Caco-2 (cell line): Measurements from ENCODE around the gene NCKAP5. TPM values are rescaled to one million over a fixed set of nuclear protein-coding genes. Genes with fewer than 3 reads are reported as not detected.

ENCODE experiments used
- BruUV-seq: library from RNA; stranded (reverse); fragments of 400-500 nt; replicated peaks from 2 replicates; lab custom pipeline; 2021; lab: Mats Ljungman, UMichigan
- CTCF ChIA-PET: fragments of 300-600 bp; sonication (Branson Sonifier 250); formaldehyde crosslinking; loops from one replicate; lab custom pipeline; 2022; ENCODE audit warnings: antibody characterized with exemption; lab: Charles Lee
- POLR2A ChIA-PET: fragments of 300-600 bp; sonication (Branson Sonifier 250); formaldehyde crosslinking; loops from one replicate; lab custom pipeline; 2022; ENCODE audit warnings: antibody characterized with exemption; lab: Charles Lee
- DNase-seq, 2 experiments: peaks; one replicate each; pipeline versions ENCODE4 v3.0.0 to v3.0.0-alpha.2; 2020 to 2022
- H3K27me3 ChIP-seq: replicated peaks from 2 replicates; pipeline ENCODE4 v1.6.0; 2011; ENCODE audit warnings: low read length; ENCODE audit not compliant: control insufficient read depth, insufficient read depth
- H3K36me3 ChIP-seq: 2 replicates; pipeline ENCODE4 v1.5.1; 2011; ENCODE audit warnings: low read length; ENCODE audit not compliant: control insufficient read depth, insufficient read depth
- H3K4me1 ChIP-seq: fragments of 250-450 bp; sonication (Bioruptor Pico); 2 replicates; pipeline ENCODE4 v1.5.1; 2020; ENCODE audit warnings: mild to moderate bottlenecking
- H3K4me3 ChIP-seq: 2 replicates; pipeline ENCODE4 v1.5.1; 2011; ENCODE audit warnings: low read depth, mild to moderate bottlenecking, control low read depth, low read length
- H3K9me3 ChIP-seq: fragments of 250-450 bp; sonication (Bioruptor Pico); 2 replicates; pipeline ENCODE4 v1.5.1; 2020; ENCODE audit warnings: mild to moderate bottlenecking, moderate library complexity
- H3K27ac Mint-ChIP-seq: one replicate; pipeline ENCODE4 v1.8.0; 2022; ENCODE audit warnings: mixed read lengths; ENCODE audit not compliant: unreplicated experiment
- H3K27me3 Mint-ChIP-seq: one replicate; pipeline ENCODE4 v1.8.0; 2022; ENCODE audit warnings: mixed read lengths; ENCODE audit not compliant: insufficient read depth, unreplicated experiment
- H3K36me3 Mint-ChIP-seq: one replicate; pipeline ENCODE4 v1.8.0; 2022; ENCODE audit warnings: mild to moderate bottlenecking, mixed read lengths; ENCODE audit not compliant: insufficient read depth, unreplicated experiment
- H3K4me1 Mint-ChIP-seq: one replicate; pipeline ENCODE4 v1.8.0; 2022; ENCODE audit warnings: low read depth, mixed read lengths; ENCODE audit not compliant: unreplicated experiment
- H3K4me3 Mint-ChIP-seq: one replicate; pipeline ENCODE4 v1.8.0; 2022; ENCODE audit warnings: mild to moderate bottlenecking, moderate library complexity, mixed read lengths; ENCODE audit not compliant: unreplicated experiment
- H3K9me3 Mint-ChIP-seq: one replicate; pipeline ENCODE4 v1.8.0; 2022; ENCODE audit warnings: mixed read lengths; ENCODE audit not compliant: unreplicated experiment
- intact Hi-C: fragments of 100-400 bp; cut with micrococcal nuclease; formaldehyde crosslinking; loops from one replicate; pipeline ENCODE4 v1.10.0; 2022; ENCODE audit not compliant: unreplicated experiment
- total RNA-seq: library from RNA; stranded (reverse); gene quantifications from 2 replicates; pipeline ENCODE4 v1.2.3, GENCODE V29; 2022
- TF ChIP-seq, protein P1 (sequence below), 2 experiments: fragments of 200-600 bp in 1 of 2; IDR thresholded peaks; 1 replicate in 1 of 2; 2 replicates in 1 of 2; pipeline versions ENCODE4 v1.5.1 to v1.8.0; 2011 to 2022; ENCODE audit warnings: antibody characterized with exemption in 1 of 2, control low read depth in 1 of 2, inconsistent platforms in 1 of 2, low read depth in 1 of 2, low read length in 1 of 2, mild to moderate bottlenecking in 1 of 2, moderate library complexity in 1 of 2; ENCODE audit not compliant: insufficient read depth in 1 of 2, severe bottlenecking in 1 of 2, unreplicated experiment in 1 of 2

NCKAP5 gene
- total RNA-seq, 1 experiment from 2014 or later: 3.8 TPM

DNA sequence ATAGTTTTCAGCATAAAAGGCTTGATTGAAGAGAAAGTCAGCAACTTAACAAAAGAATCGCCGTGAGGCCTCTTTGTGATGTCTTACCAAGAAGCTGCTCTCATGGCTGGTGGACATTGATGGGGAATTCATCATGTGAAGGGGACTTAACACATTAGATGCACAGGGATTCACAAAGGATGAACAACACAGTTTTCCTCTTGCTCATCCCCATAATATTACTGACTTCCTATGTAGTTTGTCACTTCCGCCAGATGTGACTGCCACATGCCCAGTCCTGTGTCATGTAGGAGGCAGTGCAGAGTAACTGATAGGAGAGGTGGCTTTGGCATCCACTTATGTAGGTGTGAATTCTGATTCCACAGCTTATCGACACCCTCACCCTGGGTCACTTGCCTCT lies 665.6 kb downstream of the NCKAP5 start:
- H3K27me3 Mint-ChIP-seq: peaks cover 11% of the 10 kb centered on the region
- CTCF ChIA-PET: no interaction called here
- no peaks in the 10 kb centered on the region for H3K4me1 ChIP-seq
- POLR2A ChIA-PET: no interaction called here
- H3K4me3 Mint-ChIP-seq: no peak overlapping the region
- TF ChIP-seq, protein P1, sequence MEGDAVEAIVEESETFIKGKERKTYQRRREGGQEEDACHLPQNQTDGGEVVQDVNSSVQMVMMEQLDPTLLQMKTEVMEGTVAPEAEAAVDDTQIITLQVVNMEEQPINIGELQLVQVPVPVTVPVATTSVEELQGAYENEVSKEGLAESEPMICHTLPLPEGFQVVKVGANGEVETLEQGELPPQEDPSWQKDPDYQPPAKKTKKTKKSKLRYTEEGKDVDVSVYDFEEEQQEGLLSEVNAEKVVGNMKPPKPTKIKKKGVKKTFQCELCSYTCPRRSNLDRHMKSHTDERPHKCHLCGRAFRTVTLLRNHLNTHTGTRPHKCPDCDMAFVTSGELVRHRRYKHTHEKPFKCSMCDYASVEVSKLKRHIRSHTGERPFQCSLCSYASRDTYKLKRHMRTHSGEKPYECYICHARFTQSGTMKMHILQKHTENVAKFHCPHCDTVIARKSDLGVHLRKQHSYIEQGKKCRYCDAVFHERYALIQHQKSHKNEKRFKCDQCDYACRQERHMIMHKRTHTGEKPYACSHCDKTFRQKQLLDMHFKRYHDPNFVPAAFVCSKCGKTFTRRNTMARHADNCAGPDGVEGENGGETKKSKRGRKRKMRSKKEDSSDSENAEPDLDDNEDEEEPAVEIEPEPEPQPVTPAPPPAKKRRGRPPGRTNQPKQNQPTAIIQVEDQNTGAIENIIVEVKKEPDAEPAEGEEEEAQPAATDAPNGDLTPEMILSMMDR (IDR thresholded peaks at IDR 0.05; ENCODE audit: insufficient read depth in 1 of 2, low read depth in 1 of 2, low read length in 1 of 2, severe bottlenecking in 1 of 2, unreplicated experiment in 1 of 2): no peak
- DNase-seq: no peak
- no peaks in the 10 kb centered on the region for H3K36me3 ChIP-seq
- H3K9me3 ChIP-seq: no peaks in the 10 kb centered on the region
- intact Hi-C loops: no loop called here
- H3K4me1 Mint-ChIP-seq: no peaks in the 10 kb centered on the region
- H3K4me3 ChIP-seq: no peak overlapping the region
- H3K9me3 Mint-ChIP-seq: no peaks in the 10 kb centered on the region
- no peak overlapping the region for H3K27ac Mint-ChIP-seq
- no peaks in the 10 kb centered on the region for H3K36me3 Mint-ChIP-seq
- BruUV-seq: no TSS peak
- no peaks in the 10 kb centered on the region for H3K27me3 ChIP-seq

DNA sequence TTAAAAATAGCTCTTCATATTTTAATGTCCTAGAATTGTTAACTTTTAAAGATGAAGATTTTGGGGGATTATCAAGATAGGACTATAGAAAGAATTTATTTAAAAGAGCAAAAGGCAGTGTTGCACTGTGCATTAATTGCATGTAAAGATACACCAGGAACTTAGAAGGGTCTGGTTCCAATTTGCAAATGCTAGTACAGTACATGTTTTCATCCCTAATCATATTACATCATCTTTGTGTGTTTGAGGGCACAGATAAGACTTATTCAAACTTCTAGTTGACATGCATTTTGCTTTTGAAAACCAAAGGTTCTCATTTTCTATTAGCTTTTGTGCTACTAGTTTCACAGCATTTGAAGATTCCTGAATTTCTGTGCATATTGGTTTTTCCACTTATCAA lies 666.6 kb downstream of the NCKAP5 start:
- Histone ChIP-seq H3K4me3 (no peak overlapping the region), H3K9me3 (no peaks in the 10 kb centered on the region), H3K27me3 (no peaks in the 10 kb centered on the region), H3K36me3 (no peaks in the 10 kb centered on the region), H3K4me1 (no peaks in the 10 kb centered on the region)
- Mint-ChIP-seq H3K27ac (no peak overlapping the region), H3K36me3 (no peaks in the 10 kb centered on the region), H3K9me3 (no peaks in the 10 kb centered on the region), H3K27me3 (peaks cover 11% of the 10 kb centered on the region), H3K4me1 (no peaks in the 10 kb centered on the region), H3K4me3 (no peak overlapping the region)
- ChIA-PET POLR2A (no interaction called here), CTCF (no interaction called here)
- BruUV-seq: no TSS peak
- DNase-seq: no peak
- TF ChIP-seq, protein P1 (IDR thresholded peaks at IDR 0.05; ENCODE audit: insufficient read depth in 1 of 2, low read depth in 1 of 2, low read length in 1 of 2, severe bottlenecking in 1 of 2, unreplicated experiment in 1 of 2): no peak
- intact Hi-C loops: no loop called here

DNA sequence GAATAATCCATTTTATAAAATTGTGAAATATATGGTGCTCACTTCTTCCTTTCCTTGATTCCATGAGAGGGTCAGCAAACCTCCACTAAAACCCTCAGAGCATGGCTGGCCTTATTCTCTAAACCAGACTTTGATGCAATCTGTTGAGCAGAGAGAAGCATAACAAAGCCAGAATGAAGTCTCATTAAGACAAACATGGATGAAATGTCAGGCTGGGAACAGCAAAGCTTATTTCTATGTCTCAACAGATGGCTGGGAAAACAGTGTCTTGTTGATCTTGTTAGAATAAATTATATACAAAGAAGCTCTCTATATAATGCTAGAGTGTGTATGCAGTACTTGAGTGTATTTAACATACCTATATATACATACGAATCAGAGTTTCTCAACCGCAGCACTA lies 671.2 kb downstream of the NCKAP5 start:
- Histone ChIP-seq H3K4me3 (no peak overlapping the region), H3K4me1 (no peaks in the 10 kb centered on the region), H3K36me3 (no peaks in the 10 kb centered on the region), H3K9me3 (no peaks in the 10 kb centered on the region), H3K27me3 (no peaks in the 10 kb centered on the region; the same call in 1 of the 2 replicates)
- H3K9me3 Mint-ChIP-seq: no peaks in the 10 kb centered on the region
- H3K27me3 Mint-ChIP-seq: peaks cover 5% of the 10 kb centered on the region
- no peak overlapping the region for H3K4me3 Mint-ChIP-seq
- TF ChIP-seq, protein P1 (IDR thresholded peaks at IDR 0.05; ENCODE audit: insufficient read depth in 1 of 2, low read depth in 1 of 2, low read length in 1 of 2, severe bottlenecking in 1 of 2, unreplicated experiment in 1 of 2): no peak
- no peaks in the 10 kb centered on the region for H3K4me1 Mint-ChIP-seq
- H3K36me3 Mint-ChIP-seq: no peaks in the 10 kb centered on the region
- DNase-seq: no peak
- intact Hi-C loops: no loop called here
- no TSS peak for BruUV-seq
- no peak overlapping the region for H3K27ac Mint-ChIP-seq
- POLR2A ChIA-PET: no interaction called here
- CTCF ChIA-PET: interaction anchor here (0.5 kb wide), 1 partner anchor 670 kb away, joined by 6 read pairs; no protein-coding TSS in a partner anchor
